NAMALWA (cell line): ENCODE measurements around the gene MACROD1.
"Not testable (repeated sequence)": the region's sequence is repeated elsewhere in the genome, so short reads cannot be mapped to it uniquely, and the experiment has no call there.

Experiments
- DNase-seq: peaks from one replicate; pipeline ENCODE4 v3.0.0-alpha.2; 2015; ENCODE audit warnings: low spot score

The MACROD1 gene

GRCh38 chr11:63998558-63999348, 167.2 kb downstream of the MACROD1 start:
- no peak for DNase-seq

GRCh38 chr11:63997801-63998337, 168.0 kb downstream of the MACROD1 start:
- no peak for DNase-seq

DNA sequence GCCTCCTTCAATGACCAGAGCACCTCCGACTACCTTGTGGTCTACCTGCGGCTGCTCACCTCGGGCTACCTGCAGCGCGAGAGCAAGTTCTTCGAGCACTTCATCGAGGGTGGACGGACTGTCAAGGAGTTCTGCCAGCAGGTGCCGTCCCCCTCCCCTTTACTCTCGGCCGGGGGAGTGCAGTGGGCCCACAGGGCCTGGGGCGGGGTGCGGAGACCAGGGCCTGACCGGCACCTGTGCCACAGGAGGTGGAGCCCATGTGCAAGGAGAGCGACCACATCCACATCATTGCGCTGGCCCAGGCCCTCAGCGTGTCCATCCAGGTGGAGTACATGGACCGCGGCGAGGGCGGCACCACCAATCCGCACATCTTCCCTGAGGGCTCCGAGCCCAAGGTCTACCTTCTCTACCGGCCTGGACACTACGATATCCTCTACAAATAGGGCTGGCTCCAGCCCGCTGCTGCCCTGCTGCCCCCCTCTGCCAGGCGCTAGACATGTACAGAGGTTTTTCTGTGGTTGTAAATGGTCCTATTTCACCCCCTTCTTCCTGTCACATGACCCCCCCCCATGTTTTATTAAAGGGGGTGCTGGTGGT, 168.7 kb downstream of the MACROD1 start:
- no peak for DNase-seq

- DNase-seq: no peak
Measured at GRCh38 chr11:63996512-63996911, 169.4 kb downstream of the MACROD1 start.

DNA sequence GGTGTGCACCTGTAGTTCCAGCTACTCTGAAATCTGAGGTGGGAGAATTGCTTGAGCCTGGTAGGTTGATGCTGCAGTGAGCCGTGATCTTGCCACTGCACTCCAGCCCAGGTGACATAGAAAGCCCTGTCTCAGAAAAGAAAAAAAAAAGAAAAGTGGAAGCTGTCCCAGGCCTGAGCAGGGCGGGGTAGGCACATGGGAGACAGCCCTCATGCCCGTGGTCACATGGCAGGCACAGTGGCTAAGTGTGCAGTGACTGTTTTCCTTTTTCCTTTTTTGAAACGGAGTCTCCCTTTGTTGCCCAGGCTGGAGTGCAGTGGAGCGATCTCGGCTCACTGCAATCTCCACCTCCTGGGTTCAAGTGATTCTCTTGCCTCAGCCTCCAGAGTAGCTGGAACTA, 171.9 kb downstream of the MACROD1 start:
- no peak for DNase-seq

GRCh38 chr11:63993100-63993499, 172.8 kb downstream of the MACROD1 start:
- no peak for DNase-seq

DNA sequence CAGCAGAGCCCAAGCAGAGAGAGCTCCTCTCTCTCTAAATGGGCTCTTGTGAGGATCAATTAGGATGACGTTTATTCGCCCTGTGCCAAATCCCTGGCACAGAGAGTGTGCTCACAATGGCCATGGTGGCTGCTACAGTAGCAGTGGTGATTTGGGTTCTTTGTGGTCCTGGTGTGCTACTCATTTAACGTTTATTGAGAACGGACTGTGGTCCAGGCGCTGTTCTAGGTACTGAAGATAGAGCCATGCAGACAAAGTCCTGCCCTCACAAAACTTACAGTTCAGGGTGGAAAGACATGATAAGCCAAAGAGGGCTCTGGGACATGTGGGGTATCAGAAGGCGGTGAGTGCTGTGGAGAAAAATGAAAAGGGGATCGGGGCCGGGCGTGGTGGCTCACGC, 174.4 kb downstream of the MACROD1 start:
- DNase-seq: no peak

DNA sequence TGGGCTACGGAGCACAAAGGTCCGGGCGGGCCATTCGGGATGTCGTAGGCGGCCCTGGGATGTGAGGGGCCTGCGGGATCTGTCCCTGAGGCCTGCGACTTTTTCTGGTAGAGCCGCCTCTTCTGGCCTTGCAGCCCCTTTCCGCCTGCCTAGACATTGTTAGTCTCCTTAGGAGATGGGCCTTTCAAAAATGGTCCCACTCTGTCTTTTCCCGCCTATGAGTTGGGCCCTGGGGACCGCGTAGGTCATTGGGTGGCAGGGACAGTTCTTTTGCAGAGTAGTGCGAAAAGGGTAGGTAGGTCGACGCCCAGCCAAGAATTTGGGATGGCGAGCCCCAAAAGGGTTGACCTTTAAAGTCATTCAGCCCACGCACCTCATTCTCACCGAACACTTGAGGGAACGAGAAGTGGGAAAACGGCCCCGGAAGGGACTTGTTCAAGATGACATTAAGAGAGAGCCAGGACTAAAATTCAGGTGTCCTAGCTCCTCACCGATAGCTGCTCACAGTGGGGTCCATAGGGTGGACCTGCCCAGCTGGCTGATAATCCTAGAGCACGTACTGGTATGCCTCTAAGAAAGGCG, 178.9 kb downstream of the MACROD1 start:
- DNase-seq: no peak

DNA sequence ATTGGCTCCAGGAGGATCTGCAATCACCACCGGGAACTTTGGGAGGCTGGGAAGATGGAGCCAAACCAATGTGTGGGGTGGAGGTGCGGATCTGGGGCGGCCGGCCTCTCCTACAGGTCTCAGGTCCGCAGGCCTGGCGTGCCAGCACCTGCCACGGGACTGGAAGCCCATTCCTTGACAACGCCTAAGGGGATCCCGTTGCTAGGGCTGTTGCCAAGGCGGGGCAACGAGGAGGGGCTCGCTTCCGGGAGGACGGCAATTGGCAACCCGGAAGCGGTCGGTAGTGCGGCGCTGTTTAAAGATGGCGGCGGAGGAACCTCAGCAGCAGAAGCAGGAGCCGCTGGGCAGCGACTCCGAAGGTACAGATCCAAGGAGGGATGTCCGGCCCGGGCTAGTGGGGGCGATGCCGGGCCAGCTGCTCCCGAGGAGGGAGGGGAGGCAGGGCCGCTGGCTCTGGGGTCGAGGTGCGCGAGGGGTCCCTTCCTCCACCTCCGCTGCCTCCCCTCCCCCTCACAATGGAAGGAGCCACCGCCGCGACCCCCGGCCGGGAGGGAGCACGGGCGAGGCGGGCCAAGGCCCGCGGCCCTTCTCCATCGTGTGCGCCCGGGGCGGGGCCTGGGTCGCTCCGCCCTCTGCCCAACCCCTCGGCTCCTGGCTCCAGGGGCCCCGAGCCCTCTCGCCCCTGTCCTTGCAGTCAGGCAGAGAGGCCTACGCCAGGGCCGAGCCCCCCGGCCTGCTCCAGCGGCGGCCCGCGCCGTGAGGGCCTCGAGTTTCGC, 179.6 kb downstream of the MACROD1 start, which contains the start of gene OTUB1:
OTUB1 (plus strand) TSS at position 283 of the 776 bp plus-strand sequence; CDS start at position 302, 19 bp downstream.
- peak; percentile 89 for DNase-seq

DNA sequence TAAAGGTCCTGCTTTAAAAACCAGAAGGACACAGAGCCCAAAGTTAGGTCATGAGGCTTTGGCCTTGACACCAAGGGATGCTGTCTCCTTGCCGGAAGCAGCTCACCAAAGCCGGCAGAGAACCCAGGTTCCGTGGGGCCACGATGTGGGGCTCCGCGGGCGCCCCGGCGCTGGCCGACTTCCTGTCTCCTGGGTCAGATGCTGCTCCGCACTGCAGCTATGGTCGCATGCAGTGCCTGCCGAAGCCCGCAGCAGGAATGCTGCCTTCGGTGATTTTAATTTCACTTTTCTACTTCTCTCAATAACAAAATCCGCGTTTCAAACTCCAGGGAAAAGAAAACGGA, 180.1 kb downstream of the MACROD1 start:
- DNase-seq: peak; percentile 75

DNA sequence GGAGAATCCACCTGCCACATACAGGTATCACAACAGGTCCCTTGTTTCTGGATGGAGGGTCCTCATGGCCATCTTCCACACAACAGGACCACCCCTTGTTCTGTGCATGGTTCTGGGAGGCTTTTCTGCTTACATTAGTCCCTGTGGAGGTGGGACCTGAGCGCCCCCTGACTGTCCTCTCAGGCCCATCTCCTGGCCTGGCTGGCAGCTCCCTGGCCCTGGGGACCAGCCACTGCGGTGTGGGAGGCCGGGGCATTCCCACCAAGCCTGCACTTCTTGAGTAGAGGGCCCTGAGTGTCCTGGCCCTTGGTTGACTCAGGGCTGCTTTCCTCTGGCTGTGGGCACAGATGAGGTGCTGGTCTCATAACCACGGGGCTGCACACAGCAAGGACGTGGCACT, 186.5 kb downstream of the MACROD1 start:
- DNase-seq: no peak

DNA sequence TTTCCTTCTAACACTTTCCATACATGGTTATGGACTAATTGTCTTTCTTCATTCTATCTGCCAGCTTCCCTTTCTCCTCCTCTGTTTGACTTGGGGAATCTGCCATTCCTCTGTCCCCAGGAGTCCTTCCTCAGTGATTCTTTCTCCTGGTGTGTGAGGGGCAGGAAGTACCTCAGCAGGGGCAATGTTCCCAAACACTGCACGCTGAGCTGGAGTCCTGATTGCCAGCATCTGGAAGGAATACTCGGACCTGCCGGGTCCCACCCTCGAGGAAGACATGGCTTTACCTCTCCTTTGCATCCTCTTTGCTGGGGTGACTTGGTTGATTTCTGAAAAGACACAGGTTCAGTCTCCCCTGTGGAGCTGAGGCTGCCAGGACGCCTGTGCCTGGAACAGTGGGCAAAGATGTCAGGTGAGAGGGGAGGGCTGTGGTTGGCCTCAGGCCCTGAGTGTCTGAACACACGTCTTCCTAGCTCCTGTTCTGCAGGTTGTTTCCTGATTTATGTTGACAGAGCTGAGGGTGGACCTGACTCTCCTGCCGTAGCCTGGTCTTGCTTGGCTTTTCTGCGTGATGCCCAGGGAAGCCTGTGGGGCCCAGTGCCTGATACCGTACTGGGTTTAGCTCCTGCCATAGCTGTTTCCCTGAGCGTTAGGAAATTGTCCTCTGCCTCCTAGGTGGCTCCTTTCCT, 187.2 kb downstream of the MACROD1 start:
- no peak for DNase-seq

DNA sequence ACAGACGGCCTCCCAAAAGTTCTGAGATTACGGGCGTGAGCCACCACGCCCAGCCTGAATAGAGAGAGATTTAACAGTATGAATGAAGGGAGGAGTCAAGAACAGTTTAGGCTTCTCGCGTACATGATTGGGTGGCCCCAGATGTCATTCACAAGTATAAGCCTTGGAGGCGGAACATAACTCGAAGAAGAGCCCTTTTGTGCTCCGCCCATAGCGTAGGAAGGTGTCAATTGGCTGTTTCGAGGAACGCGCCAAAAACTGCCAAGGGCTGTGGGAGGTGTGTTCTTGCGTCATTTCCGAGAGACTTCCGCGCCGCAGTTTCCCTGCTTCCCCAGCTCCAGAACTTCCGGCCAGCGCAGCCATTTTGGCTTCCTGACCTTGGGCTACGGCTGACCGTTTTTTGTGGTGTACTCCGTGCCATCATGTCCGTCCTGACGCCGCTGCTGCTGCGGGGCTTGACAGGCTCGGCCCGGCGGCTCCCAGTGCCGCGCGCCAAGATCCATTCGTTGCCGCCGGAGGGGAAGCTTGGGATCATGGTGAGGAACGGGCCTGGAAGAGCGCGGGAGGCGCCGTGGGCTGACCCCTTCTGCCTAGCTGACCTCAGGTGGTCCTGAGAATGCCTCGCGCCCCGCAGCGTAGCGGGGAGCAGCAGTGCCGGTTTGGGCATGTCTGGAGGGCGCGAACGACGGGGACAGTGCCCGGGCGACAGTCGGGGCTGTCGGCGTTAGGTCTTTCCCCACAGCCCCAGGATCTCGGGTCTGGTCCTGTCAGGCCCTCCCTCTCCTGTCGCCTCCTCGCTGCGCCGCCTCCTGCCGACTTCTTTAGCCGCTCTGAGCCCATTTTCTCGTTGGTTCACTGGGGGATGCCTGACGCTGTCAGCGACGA, 191.4 kb downstream of the MACROD1 start, which contains the start of gene COX8A:
COX8A (plus strand) TSS at position 362 of the 885 bp plus-strand sequence; CDS start at position 423, 61 bp downstream.
- DNase-seq: peak; percentile 100

DNA sequence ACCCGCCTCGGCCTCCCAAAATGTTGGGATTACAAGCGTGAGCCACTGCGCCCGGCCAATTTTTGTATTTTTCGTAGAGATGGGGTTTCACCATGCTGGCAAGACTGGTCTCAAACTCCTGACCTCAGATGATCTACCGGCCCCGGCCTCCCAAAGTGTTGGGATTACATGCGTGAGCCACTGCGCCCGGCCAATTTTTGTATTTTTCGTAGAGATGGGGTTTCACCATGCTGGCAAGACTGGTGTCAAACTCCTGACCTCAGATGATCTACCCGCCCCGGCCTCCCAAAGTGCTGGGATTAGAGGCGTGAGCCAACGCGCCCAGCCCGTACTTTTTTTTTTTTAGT, 192.0 kb downstream of the MACROD1 start:
- DNase-seq: not testable (repeated sequence)

DNA sequence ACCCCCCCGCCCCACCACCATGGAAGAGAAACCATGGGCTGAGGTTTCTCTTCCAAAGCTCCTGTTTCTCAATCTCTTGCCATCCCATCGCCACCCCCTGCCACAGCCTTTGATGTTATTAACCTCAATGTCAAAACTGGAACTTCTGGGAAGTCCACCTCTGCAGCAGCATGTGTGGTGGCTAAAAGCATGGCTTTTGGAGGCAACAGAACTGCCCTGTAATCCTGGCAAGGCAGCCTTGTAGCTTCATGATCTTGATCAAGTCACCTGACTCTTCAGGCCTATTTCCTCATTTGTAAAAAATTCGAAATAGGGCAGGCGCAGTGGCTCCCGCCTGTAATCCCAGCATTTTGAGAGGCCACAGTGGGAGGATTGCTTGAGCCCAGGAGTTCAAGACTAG, 195.0 kb downstream of the MACROD1 start:
- DNase-seq: no peak

- no peak for DNase-seq
Measured at GRCh38 chr11:63969461-63969860, 196.5 kb downstream of the MACROD1 start.

DNA sequence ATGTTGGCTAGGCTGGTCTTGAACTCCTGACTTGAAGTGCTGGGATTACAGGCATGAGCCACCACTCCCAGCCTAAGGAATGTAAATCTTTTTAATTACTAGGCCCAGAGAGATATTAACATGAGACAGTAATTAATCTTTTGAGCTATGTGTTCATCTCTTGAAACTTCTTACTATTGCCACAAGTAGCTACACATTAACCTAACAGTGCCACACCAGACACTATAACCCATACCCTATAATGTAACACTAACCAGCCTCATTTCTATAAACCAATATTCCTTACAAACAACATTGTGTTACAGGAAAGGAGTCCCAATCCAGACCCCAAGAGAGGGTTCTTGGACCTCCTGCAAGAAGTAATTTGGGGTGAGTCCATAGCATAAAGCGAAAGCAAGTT, 199.5 kb downstream of the MACROD1 start:
- no peak for DNase-seq

- DNase-seq: not testable (repeated sequence)
Measured at GRCh38 chr11:63963895-63964294, 202.0 kb downstream of the MACROD1 start.

GRCh38 chr11:63961608-63962412, 204.1 kb downstream of the MACROD1 start:
- DNase-seq: no peak

DNA sequence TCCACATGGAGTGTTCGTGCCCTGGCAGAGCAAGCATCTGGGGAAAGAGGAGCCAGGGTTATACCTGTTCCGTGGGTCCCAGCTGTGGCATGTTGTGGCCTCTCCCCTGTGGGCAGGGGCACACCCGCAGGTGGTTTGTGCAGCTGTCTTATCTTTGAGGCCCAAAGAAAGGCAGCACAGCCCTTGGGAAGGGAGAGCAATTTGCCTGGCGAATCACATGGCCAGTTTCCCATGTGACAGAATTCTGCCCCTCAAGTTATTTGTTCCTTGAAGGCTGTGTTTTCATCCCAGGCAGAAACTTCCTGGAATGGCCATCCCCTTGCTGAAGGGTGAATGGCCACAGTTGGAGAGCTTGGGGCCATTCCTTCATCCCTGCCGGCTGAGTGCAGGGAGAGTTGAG, 207.9 kb downstream of the MACROD1 start:
- no peak for DNase-seq
